ENCODE measurements around the gene PDIA2. TPM values are rescaled to one million over a fixed set of nuclear protein-coding genes. Genes with fewer than 3 reads are reported as not detected.

The PDIA2 gene
- total RNA-seq, 2 donors from 2014 or later: 0.52 to 5.4 TPM

GRCh38 chr16:293043-293775, 10.2 kb downstream of the PDIA2 start:
- DNase-seq (ENCODE audit: low spot score): no peak
- H3K27ac ChIP-seq: no peak overlapping the region
- H3K9me3 ChIP-seq: no peaks in the 10 kb centered on the region
- H3K4me1 ChIP-seq: no peaks in the 10 kb centered on the region
- H3K4me3 ChIP-seq: no peak overlapping the region
- peaks cover 46% of the 10 kb centered on the region for H3K36me3 ChIP-seq
- H3K27me3 ChIP-seq: no peaks in the 10 kb centered on the region
- TF ChIP-seq, protein P1, sequence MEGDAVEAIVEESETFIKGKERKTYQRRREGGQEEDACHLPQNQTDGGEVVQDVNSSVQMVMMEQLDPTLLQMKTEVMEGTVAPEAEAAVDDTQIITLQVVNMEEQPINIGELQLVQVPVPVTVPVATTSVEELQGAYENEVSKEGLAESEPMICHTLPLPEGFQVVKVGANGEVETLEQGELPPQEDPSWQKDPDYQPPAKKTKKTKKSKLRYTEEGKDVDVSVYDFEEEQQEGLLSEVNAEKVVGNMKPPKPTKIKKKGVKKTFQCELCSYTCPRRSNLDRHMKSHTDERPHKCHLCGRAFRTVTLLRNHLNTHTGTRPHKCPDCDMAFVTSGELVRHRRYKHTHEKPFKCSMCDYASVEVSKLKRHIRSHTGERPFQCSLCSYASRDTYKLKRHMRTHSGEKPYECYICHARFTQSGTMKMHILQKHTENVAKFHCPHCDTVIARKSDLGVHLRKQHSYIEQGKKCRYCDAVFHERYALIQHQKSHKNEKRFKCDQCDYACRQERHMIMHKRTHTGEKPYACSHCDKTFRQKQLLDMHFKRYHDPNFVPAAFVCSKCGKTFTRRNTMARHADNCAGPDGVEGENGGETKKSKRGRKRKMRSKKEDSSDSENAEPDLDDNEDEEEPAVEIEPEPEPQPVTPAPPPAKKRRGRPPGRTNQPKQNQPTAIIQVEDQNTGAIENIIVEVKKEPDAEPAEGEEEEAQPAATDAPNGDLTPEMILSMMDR (IDR thresholded peaks at IDR 0.05): no peak

DNA sequence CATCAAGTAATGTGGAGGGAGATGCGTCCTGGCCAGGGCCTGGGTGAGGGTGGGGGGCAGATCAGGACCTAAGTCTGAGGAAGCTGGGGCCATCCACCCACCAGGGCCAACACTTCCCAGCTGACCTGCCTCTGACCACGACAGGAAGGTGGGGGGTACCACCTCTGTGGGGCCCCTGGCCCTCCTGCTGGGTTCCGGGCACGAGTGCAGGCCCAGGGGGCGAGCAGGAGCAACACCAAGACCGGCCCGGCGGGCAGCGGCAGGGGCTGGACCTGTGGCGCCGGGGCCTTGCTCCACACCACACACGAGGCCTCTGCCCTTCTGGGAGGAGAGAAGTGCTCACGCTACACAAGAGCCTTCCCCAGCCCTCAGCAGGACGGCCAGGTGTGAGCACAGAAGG, 13.3 kb downstream of the PDIA2 start:
- H3K36me3 ChIP-seq: peaks cover 37% of the 10 kb centered on the region
- no peak for DNase-seq (ENCODE audit: low spot score)

DNA sequence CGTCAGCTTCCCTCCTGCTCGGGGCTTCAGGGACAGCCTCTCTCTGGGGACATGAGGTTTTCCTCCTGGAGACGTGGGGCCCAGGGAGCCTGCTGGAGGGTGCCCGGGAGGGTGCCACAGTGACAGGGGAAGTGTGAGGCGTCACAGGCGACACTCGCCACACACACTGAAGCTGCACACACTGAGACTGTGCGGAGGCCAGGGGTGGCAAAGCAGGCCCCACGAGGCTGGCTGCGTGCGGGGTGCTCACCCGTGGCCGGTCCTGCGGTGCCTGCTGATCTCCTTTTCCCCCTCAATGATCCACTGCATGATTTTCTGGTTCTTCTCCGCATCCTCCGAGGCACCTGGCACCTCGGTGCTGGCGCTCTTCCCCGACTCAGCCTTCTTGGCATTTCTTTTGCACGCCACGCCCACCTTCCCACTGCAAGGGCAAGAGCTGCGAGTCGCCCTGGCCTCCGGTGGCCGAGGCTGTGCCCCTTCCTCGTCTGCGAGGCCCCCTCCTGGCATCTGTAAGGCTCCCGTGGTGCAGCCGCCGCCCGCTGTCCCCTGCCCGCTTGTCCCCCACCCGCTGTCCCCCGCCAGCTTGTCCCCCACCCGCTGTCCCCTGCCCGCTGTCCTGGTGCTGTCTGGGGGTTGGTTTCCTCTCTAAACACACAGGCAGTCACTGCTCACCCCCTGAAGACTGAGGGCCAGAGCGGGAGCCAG, 14.0 kb downstream of the PDIA2 start:
- TF ChIP-seq, protein P1 (IDR thresholded peaks at IDR 0.05): no peak
- H3K36me3 ChIP-seq: peaks cover 37% of the 10 kb centered on the region

More for the DNA sequence above, 13.3 kb downstream of the PDIA2 start:
- TF ChIP-seq, protein P1 (IDR thresholded peaks at IDR 0.05): no peak
- Histone ChIP-seq H3K4me3 (no peak overlapping the region), H3K27ac (no peak overlapping the region), H3K9me3 (no peaks in the 10 kb centered on the region), H3K27me3 (no peaks in the 10 kb centered on the region), H3K4me1 (no peaks in the 10 kb centered on the region)

GRCh38 chr16:297832-298231, 14.9 kb downstream of the PDIA2 start:
- TF ChIP-seq, protein P1 (IDR thresholded peaks at IDR 0.05): no peak
- H3K9me3 ChIP-seq: no peaks in the 10 kb centered on the region
- no peak overlapping the region for H3K27ac ChIP-seq
- DNase-seq (ENCODE audit: low spot score): no peak
- no peaks in the 10 kb centered on the region for H3K27me3 ChIP-seq
- no peak overlapping the region for H3K4me3 ChIP-seq
- H3K4me1 ChIP-seq: no peaks in the 10 kb centered on the region
- peaks cover 28% of the 10 kb centered on the region for H3K36me3 ChIP-seq

More for the DNA sequence above, 14.0 kb downstream of the PDIA2 start:
- Histone ChIP-seq H3K27ac (no peak overlapping the region), H3K4me1 (no peaks in the 10 kb centered on the region), H3K27me3 (no peaks in the 10 kb centered on the region), H3K4me3 (no peak overlapping the region), H3K9me3 (no peaks in the 10 kb centered on the region)
- no peak for DNase-seq (ENCODE audit: low spot score)

- H3K27me3 ChIP-seq: no peaks in the 10 kb centered on the region
- no peak for DNase-seq (ENCODE audit: low spot score)
- no peaks in the 10 kb centered on the region for H3K4me1 ChIP-seq
- H3K36me3 ChIP-seq: peaks cover 37% of the 10 kb centered on the region
- H3K4me3 ChIP-seq: no peak overlapping the region
- H3K27ac ChIP-seq: no peak overlapping the region
- no peaks in the 10 kb centered on the region for H3K9me3 ChIP-seq
- TF ChIP-seq, protein P1 (IDR thresholded peaks at IDR 0.05): no peak
Observed at GRCh38 chr16:301235-301634, 18.3 kb downstream of the PDIA2 start.

Data from right atrium auricular region (tissue), 2 donors.